ENCODE measurements around the gene G3BP2.

G3BP2 gene

GRCh38 chr4:75634951-75635350 lies 38.3 kb downstream of the G3BP2 start:
- no peaks in the 10 kb centered on the region for H3K36me3 ChIP-seq (ENCODE audit: insufficient read depth, low read length)
- H3F3A ChIP-seq (ENCODE audit: insufficient read depth, low read length): no peaks in the 10 kb centered on the region
- H2AFZ ChIP-seq (ENCODE audit: low read length): no peak overlapping the region
- TF ChIP-seq, protein P1, sequence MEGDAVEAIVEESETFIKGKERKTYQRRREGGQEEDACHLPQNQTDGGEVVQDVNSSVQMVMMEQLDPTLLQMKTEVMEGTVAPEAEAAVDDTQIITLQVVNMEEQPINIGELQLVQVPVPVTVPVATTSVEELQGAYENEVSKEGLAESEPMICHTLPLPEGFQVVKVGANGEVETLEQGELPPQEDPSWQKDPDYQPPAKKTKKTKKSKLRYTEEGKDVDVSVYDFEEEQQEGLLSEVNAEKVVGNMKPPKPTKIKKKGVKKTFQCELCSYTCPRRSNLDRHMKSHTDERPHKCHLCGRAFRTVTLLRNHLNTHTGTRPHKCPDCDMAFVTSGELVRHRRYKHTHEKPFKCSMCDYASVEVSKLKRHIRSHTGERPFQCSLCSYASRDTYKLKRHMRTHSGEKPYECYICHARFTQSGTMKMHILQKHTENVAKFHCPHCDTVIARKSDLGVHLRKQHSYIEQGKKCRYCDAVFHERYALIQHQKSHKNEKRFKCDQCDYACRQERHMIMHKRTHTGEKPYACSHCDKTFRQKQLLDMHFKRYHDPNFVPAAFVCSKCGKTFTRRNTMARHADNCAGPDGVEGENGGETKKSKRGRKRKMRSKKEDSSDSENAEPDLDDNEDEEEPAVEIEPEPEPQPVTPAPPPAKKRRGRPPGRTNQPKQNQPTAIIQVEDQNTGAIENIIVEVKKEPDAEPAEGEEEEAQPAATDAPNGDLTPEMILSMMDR (IDR thresholded peaks at IDR 0.05; ENCODE audit: low read length): no peak
- TF ChIP-seq EZH2 (IDR thresholded peaks at IDR 0.05; ENCODE audit: borderline replicate concordance, low read length): no peak
- H3K9me2 ChIP-seq (ENCODE audit: low read depth, low read length): no peaks in the 10 kb centered on the region
- no peaks in the 10 kb centered on the region for H4K20me1 ChIP-seq (ENCODE audit: insufficient read depth, low read length)
- no peak overlapping the region for H3K4me3 ChIP-seq (ENCODE audit: low read depth, low read length, poor library complexity, severe bottlenecking)
- no peaks in the 10 kb centered on the region for H3K27me3 ChIP-seq (ENCODE audit: insufficient read depth, low read length)
- no peaks in the 10 kb centered on the region for H3K9me3 ChIP-seq (ENCODE audit: low read length)
- no peak overlapping the region for H3K9ac ChIP-seq (ENCODE audit: low read length)
- no peaks in the 10 kb centered on the region for H3K79me2 ChIP-seq (ENCODE audit: insufficient read depth, low read length)
- H3K4me1 ChIP-seq (ENCODE audit: insufficient read depth, low read length, severe bottlenecking): peaks cover 11% of the 10 kb centered on the region
- no peak overlapping the region for H3K4me2 ChIP-seq (ENCODE audit: low read length)
- no peak overlapping the region for H3K27ac ChIP-seq (ENCODE audit: low read depth, low read length, poor library complexity, severe bottlenecking)

DNA sequence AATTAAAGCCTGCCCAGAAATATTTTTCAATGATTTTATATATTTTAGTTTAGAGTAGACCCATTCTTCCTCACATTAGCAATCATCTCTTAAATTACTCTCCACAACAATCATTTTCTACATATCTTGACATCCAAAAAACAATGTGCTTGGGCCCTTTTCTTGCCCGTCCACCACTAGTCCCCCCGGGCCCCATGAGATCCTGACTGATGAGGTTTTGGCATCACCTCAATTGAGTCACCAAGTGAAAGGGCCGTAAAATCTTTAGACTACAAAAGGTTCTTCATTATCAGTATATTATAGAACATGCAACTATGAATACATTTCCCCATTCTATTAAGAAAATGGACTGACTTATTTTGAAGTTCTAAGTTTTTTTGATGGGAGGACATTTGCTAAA lies 38.9 kb downstream of the G3BP2 start:
- Histone ChIP-seq H3K4me3 (ENCODE audit: low read depth, low read length, poor library complexity, severe bottlenecking) (no peak overlapping the region), H3K9ac (ENCODE audit: low read length) (no peak overlapping the region), H3K27me3 (ENCODE audit: insufficient read depth, low read length) (no peaks in the 10 kb centered on the region), H4K20me1 (ENCODE audit: insufficient read depth, low read length) (no peaks in the 10 kb centered on the region), H3K4me2 (ENCODE audit: low read length) (no peak overlapping the region), H3K9me3 (ENCODE audit: low read length) (no peaks in the 10 kb centered on the region), H3F3A (ENCODE audit: insufficient read depth, low read length) (no peaks in the 10 kb centered on the region), H3K9me2 (ENCODE audit: low read depth, low read length) (no peaks in the 10 kb centered on the region), H3K36me3 (ENCODE audit: insufficient read depth, low read length) (no peaks in the 10 kb centered on the region), H2AFZ (ENCODE audit: low read length) (no peak overlapping the region), H3K27ac (ENCODE audit: low read depth, low read length, poor library complexity, severe bottlenecking) (no peak overlapping the region), H3K4me1 (ENCODE audit: insufficient read depth, low read length, severe bottlenecking) (peaks cover 17% of the 10 kb centered on the region), H3K79me2 (ENCODE audit: insufficient read depth, low read length) (no peaks in the 10 kb centered on the region)
- TF ChIP-seq EZH2 (IDR thresholded peaks at IDR 0.05; ENCODE audit: borderline replicate concordance, low read length): no peak
- TF ChIP-seq, protein P1 (IDR thresholded peaks at IDR 0.05; ENCODE audit: low read length): no peak

GRCh38 chr4:75633846-75634245 lies 39.4 kb downstream of the G3BP2 start:
- Histone ChIP-seq H3K9ac (ENCODE audit: low read length) (no peak overlapping the region), H3F3A (ENCODE audit: insufficient read depth, low read length) (no peaks in the 10 kb centered on the region), H2AFZ (ENCODE audit: low read length) (no peak overlapping the region)

More at GRCh38 chr4:75633846-75634245, 39.4 kb downstream of the G3BP2 start:
- H3K36me3 ChIP-seq (ENCODE audit: insufficient read depth, low read length): no peaks in the 10 kb centered on the region
- H3K4me1 ChIP-seq (ENCODE audit: insufficient read depth, low read length, severe bottlenecking): peaks cover 18% of the 10 kb centered on the region
- TF ChIP-seq, protein P1 (IDR thresholded peaks at IDR 0.05; ENCODE audit: low read length): no peak
- no peak for TF ChIP-seq EZH2 (IDR thresholded peaks at IDR 0.05; ENCODE audit: borderline replicate concordance, low read length)
- no peaks in the 10 kb centered on the region for H3K27me3 ChIP-seq (ENCODE audit: insufficient read depth, low read length)
- H3K79me2 ChIP-seq (ENCODE audit: insufficient read depth, low read length): no peaks in the 10 kb centered on the region
- H3K27ac ChIP-seq (ENCODE audit: low read depth, low read length, poor library complexity, severe bottlenecking): no peak overlapping the region
- no peaks in the 10 kb centered on the region for H3K9me3 ChIP-seq (ENCODE audit: low read length)
- H3K4me2 ChIP-seq (ENCODE audit: low read length): no peak overlapping the region
- no peak overlapping the region for H3K4me3 ChIP-seq (ENCODE audit: low read depth, low read length, poor library complexity, severe bottlenecking)
- H4K20me1 ChIP-seq (ENCODE audit: insufficient read depth, low read length): no peaks in the 10 kb centered on the region
- H3K9me2 ChIP-seq (ENCODE audit: low read depth, low read length): no peaks in the 10 kb centered on the region
